ENCODE results near the gene ERN1. TPM values are rescaled to one million over a fixed set of nuclear protein-coding genes. Genes with fewer than 3 reads are reported as not detected.

The ERN1 gene
- total RNA-seq, 4 donors from 2014 or later = 17.2 to 30.0 (median 24.0) TPM

DNA sequence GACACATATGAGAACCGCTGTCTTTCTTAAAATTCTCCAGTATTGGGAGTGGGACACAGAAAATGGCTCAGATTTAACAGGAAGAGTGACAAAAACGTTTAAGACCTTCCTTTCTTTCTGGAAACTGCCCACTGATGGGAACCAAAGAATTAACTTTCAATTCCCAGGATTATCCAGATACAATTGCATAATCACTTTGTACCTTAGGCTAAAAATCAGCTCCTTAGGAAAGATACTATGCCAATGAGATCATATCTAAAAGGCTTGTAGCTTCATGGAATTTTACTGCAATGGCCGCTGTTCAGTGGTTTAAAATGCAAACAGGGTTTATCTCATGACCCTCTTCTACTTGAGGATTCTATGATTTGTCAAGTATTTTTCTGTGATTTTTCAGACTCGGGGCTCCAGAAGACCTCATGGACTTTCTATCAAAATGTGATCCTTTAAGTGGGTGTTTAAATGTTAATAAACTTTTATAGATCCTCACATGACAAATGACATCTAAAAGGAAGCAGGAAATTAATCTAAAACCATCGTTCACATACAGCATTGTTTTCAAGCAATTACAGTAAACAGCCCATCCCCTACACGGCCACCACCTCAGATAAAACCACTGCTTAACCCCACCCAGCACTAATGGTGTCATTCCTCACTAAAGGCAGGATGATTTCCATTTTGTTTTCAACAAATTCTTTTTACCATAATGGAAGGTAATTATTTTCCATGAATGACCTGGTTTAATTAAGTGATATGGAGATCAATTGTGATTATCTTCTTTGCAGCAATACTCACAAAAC lies 31.6 kb upstream of the ERN1 start:
- Histone ChIP-seq H3K9me3 (no peaks in the 10 kb centered on the region), H3K27me3 (no peaks in the 10 kb centered on the region), H3K4me1 (peaks cover 0 to 1% (median 0%) of the 10 kb centered on the region in 4 donors), H3K36me3 (peaks cover 0 to 10% (median 0%) of the 10 kb centered on the region in 3 donors), H3K27ac (no peak overlapping the region), H3K4me3 (no peak overlapping the region)
- TF ChIP-seq, protein P1, sequence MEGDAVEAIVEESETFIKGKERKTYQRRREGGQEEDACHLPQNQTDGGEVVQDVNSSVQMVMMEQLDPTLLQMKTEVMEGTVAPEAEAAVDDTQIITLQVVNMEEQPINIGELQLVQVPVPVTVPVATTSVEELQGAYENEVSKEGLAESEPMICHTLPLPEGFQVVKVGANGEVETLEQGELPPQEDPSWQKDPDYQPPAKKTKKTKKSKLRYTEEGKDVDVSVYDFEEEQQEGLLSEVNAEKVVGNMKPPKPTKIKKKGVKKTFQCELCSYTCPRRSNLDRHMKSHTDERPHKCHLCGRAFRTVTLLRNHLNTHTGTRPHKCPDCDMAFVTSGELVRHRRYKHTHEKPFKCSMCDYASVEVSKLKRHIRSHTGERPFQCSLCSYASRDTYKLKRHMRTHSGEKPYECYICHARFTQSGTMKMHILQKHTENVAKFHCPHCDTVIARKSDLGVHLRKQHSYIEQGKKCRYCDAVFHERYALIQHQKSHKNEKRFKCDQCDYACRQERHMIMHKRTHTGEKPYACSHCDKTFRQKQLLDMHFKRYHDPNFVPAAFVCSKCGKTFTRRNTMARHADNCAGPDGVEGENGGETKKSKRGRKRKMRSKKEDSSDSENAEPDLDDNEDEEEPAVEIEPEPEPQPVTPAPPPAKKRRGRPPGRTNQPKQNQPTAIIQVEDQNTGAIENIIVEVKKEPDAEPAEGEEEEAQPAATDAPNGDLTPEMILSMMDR (IDR thresholded peaks at IDR 0.05) = no peak
- no peak for TF ChIP-seq POLR2A (IDR thresholded peaks at IDR 0.05)
- no peak for DNase-seq

- H3K27ac ChIP-seq = no peak overlapping the region
- H3K4me3 ChIP-seq = no peak overlapping the region
- DNase-seq = no peak
- no peaks in the 10 kb centered on the region for H3K27me3 ChIP-seq
- H3K36me3 ChIP-seq = peaks cover 0 to under 1% (median 0%) of the 10 kb centered on the region in 3 donors
- peaks cover 0 to 9% (median 0%) of the 10 kb centered on the region in 4 donors for H3K4me1 ChIP-seq
- TF ChIP-seq, protein P1 (IDR thresholded peaks at IDR 0.05) = no peak
- no peak for TF ChIP-seq POLR2A (IDR thresholded peaks at IDR 0.05)
- no peaks in the 10 kb centered on the region for H3K9me3 ChIP-seq
Observed at GRCh38 chr17:64160378-64160777, 30.4 kb upstream of the ERN1 start.

DNA sequence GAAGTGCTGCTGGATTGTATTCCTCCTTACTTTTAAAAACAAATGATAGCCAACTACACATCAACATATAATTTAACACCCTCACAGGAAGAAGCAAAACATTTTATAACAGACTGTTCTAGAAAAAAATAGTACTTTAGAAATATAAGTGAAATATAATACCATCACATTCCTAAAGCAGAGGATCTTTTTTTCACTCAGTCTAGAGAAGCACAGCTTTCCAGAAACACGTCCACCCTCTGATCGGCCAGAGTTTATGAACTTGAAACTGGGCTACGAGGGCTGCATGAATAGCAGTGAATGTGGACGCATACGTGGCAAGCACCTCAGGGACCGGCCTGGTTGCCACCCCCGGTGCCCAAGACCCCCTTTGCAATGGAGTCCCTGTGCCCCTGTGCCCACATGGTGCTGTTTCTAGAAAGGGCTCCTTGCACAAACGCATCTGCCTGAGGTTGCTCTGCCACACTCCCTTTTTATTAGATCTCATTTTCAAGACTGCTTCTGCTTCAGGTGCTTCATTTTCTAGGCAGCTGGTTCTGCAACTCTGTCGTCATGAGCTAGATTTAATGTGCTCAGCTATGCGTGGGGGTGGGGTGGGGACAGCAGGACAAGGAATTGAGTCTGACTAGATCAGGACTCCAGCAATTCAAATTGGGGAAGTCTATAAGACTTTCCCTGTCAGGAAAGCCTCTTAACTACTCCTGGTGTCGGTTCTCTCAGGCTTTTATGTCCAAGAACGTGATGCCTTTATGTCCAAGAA lies 29.1 kb upstream of the ERN1 start:
- Histone ChIP-seq H3K4me1 (peaks cover 0 to 9% (median 0%) of the 10 kb centered on the region in 4 donors), H3K36me3 (peaks cover 0 to 5% (median 0%) of the 10 kb centered on the region in 3 donors), H3K27ac (no peak overlapping the region), H3K9me3 (no peaks in the 10 kb centered on the region), H3K4me3 (no peak overlapping the region), H3K27me3 (no peaks in the 10 kb centered on the region)
- no peak for DNase-seq
- TF ChIP-seq, protein P1 (IDR thresholded peaks at IDR 0.05) = no peak
- no peak for TF ChIP-seq POLR2A (IDR thresholded peaks at IDR 0.05)

DNA sequence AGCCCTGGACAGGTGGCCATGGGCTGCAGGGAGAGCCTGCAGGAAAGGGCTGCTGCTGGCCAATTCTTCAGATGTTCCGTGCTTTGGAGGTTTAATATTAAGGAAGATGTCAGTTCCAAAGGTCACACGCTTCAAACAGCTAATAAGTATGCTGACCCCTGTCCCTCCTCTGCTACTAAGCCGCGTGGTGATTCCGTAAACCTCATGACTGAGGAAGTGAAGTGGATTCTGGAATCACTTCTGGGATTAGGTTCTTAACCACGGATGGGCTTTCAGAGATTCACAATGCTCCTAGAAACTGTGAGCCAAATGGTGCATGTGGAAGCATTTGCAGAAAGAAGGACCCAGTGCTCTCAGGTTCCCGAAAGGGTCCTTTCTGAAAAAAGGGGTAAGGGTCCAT lies 28.5 kb upstream of the ERN1 start:
- no peak overlapping the region for H3K4me3 ChIP-seq
- no peaks in the 10 kb centered on the region for H3K27me3 ChIP-seq
- TF ChIP-seq POLR2A (IDR thresholded peaks at IDR 0.05) = no peak
- TF ChIP-seq, protein P1 (IDR thresholded peaks at IDR 0.05) = no peak
- H3K9me3 ChIP-seq = no peaks in the 10 kb centered on the region
- peaks cover 0 to 11% (median 0%) of the 10 kb centered on the region in 3 donors for H3K36me3 ChIP-seq
- no peak overlapping the region for H3K27ac ChIP-seq
- no peak for DNase-seq
- peaks cover 0 to 9% (median 0%) of the 10 kb centered on the region in 4 donors for H3K4me1 ChIP-seq

- TF ChIP-seq POLR2A (IDR thresholded peaks at IDR 0.05) = no peak
- TF ChIP-seq, protein P1 (IDR thresholded peaks at IDR 0.05) = no peak
- no peaks in the 10 kb centered on the region for H3K27me3 ChIP-seq
- H3K4me1 ChIP-seq = peaks cover 0 to 9% (median 0%) of the 10 kb centered on the region in 4 donors
- no peaks in the 10 kb centered on the region for H3K9me3 ChIP-seq
- no peak for DNase-seq
- no peak overlapping the region for H3K27ac ChIP-seq
- peaks cover 0 to 18% (median 0%) of the 10 kb centered on the region in 3 donors for H3K36me3 ChIP-seq
- H3K4me3 ChIP-seq = no peak overlapping the region
Observed at GRCh38 chr17:64157669-64158180, 27.8 kb upstream of the ERN1 start.

Data from Peyer's patch (tissue), 4 donors.